OCI-M1 (cell line): Measurements from ENCODE around the gene PTPRN2.
"Not testable (repeated sequence)": the region's sequence is repeated elsewhere in the genome, so short reads cannot be mapped to it uniquely, and the experiment has no call there.

Experiments
- DNase-seq: peaks from one replicate; lab custom pipeline; 2025; lab: John Stamatoyannopoulos, UW

PTPRN2 gene

DNA sequence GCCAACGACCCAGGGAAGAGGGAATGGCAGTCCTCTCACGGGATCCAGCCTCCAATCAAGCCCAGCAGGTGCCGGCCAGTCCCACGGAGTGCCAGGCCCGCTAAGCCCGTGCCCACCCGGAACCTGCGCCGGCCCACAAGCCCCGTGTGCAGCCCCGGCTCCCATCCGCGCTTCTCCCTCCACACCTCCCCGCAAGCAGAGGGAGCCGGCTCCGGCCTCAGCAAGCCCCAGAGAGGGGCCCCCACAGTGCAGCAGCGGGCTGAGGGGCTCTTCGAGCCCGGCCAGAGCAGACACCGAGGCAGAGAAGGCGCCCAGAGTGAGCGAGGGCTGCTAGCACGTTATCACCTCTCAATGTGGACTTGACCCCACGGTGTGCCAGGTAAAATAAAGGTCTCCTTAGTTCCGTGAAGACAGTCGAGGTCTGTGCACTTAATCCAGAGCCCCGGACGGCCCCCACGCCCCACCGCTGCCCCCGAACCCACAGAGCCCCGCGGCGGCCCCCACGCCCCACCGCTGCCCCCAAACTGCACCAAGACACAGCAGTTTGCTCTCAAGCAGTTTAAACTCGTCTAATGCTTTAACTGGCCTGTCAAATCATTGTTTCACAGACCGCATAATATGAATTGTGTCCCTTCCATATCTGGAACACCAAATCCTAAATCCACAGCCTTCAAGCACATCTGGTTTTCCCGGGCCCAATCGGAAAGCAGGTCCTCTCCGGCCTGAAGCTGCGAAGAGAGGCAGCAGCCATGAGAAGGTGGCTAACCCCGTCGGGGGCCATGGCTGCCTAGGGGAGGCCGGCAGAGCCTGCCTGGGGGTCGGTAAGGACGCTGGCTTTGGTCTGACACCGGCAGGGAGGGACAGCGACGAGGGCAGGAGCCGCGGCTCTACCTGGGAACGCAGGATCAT lies 307.8 kb downstream of the PTPRN2 start:
- DNase-seq, result no peak

DNA sequence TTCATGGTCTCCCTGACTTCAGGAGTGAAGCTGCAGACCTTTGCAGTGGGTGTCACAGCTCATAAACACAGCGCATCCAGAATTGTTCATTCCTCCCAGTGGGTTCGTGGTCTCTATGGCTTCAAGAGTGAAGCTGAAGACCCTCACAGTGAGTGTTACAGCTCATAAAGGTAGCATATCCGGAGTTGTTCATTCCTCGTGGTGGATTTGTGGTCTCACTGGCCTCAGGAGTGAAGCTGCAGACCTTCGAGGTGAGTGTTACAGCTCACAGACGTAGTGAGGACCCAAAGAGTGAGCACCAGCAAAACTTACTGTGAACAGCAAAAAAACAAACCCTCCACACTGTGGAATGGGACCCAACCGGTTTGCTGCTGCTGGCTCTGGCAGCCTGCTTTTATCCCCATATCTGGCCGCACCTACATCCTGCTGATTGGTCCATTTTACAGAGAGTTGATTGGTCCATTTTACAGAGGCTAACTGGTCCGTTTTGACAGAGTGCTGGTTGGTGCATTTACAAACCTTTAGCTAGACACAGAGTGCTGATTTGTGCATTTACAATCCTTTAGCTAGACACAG lies 308.8 kb downstream of the PTPRN2 start:
- DNase-seq, result no peak

DNA sequence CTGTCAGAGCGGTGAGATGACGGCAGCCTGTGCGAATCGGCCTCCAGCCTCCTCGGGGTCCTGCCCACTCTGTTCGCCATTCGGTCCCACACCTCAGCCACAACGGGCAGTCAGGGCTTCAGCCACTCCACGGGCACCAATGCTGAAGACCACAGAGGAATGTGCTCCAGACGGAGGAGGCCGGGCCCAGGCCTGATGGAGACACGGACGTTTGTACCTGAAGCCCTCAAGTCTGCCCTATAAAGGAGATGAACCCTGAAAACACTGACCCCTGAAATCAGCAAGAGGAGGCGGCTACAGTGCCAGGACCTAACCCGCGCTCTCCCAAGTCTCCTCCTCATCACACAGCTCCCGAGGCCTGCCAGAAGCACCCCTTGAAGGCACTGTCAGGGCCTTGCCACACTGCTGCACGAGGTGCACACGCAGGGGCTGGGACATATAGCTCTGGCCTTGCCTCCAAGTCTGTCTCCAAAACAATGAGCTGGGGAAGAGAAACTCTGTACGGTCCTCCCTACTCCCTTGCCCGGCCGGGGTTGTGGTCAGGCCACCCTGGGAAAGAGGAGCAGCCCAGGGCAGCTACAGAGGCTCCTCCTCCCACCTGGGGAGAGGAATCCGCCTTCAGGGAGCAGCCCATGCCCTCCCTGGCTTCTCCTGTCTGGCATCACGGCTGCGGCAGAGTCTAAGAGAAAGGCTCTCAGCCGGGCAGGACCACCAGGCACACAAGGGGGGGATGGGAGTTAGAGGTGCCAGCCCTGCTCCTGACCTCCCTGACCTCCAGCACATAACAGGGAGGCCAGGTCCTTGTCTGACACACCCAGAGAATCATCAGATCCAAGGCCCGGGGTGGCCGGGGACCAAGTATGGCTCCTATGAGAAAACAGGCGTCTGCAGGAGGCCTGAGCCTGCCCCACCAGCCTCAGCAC lies 310.1 kb downstream of the PTPRN2 start:
- no peak for DNase-seq

DNA sequence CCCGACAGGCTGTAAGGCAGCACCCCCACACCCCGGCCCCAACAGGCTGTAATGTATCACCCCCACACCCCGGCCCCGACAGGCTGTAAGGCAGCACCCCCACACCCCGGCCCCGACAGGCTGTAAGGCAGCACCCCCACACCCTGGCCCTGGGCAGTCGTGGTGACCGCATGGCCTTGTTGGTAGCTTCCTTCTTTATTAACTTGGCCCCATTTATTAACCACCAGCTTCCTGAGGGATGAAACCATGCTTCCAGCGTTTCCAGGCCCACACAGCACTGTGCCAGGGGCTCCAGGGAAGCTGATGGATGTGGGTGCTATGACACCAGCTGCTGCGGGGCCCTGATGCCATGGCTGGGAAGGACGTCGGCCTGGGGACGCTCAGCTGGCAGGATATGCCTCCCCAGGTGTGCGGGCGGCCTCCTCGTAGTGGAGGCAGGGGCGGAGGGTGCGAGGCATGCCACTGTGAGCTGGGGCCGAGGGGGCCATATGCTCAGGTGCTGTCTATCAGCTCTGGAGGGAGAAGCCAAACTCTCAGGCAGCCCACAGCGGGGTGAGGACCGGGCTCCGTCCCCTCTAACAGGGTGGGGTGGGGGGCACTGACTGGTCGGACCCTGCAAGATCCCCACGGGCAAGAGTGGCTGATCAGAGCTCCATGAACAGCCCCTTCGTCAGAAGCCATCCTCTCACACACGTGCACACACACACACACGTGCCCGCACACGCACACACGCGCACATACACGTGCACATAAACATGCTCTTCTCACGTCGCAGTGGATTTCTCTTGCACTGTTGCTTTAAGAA lies 311.0 kb downstream of the PTPRN2 start:
- DNase-seq, result no peak

DNA sequence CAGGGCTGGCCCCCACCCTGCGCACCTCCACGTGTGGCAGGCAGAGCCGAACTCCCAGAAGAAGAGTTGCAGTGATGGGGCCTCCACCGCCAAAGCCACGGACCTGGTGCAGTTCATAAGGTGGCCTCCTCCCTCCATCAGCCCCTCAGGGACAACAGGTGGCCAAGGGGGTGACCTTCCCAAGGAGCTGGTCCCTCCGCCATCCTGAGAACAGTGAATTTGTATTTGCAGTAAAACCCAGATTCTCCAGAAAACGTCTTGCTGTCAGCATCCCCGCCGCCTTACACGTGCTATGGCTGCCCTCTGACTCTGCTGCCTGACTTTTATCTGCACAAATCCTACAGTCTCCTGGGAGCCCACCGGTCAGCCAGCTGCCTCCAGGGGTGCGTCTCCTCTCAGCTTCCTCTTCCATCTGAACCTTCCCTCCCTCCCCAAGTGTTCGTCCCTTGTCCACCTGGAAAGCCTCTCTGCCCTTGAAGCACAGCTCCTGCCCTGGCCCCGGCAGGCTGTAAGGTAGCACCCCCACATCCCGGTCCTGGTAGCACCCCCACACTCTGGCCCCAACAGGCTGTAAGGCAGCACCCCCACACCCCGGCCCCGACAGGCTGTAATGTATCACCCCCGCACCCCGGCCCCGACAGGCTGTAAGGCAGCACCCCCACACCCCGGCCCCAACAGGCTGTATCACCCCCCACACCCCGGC lies 311.8 kb downstream of the PTPRN2 start:
- no peak for DNase-seq

DNA sequence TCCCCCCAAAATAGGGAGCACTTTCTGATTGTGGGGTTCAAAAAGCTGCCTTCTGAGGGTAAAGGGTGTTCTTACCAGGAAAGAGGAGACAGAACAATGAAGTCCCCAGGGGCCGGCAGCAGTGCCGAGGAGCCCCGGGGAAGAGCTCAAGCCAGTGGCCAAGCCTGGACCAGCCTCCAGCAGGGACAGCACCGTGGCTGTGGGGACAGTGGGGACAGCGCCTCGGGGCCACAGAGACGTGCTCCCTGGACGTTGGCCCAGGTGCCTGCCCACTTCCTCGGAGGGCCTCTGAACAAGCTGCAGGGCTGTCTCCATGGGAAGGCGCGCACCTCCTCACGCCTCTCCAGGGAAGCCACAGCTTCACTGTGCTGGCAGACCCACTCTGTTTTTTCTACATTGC lies 312.6 kb downstream of the PTPRN2 start:
- no peak for DNase-seq

DNA sequence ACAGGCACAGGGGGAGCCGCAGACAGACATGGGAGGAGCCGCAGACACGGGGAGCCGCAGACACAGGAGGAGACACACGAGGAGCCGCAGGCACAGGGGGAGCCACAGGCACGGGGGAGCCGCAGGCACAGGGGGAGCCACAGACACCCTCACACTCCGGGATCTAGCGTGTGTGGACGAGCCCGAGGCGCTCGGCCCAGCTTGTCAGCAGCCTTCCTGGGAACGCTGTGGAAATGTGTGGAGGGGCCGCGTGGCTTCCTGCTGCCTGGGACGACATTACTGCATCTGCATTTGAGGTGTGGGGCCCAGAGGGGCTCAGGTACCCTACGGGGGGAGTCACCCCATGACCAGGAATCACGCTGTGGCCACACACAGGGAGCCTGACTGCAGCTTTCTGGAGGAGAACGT lies 313.2 kb downstream of the PTPRN2 start:
- no peak for DNase-seq

DNA sequence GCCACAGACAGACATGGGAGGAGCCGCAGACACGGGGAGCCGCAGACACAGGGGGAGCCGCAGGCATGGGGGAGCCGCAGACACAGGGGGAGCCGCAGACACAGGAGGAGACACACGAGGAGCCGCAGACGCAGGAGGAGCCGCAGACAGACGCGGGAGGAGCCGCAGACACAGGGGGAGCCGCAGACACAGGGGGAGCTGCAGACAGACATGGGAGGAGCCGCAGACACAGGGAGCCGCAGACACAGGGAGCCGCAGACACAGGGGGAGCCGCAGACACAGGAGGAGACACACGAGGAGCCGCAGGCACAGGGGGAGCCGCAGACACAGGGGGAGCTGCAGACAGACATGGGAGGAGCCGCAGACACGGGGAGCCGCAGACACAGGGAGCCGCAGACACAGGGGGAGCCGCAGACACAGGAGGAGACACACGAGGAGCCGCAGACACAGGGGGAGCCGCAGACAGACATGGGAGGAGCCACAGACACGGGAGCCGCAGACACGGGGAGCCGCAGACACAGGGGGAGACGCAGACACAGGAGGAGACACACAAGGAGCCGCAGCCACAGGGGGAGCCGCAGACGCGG lies 313.8 kb downstream of the PTPRN2 start:
- not testable (repeated sequence) for DNase-seq

DNA sequence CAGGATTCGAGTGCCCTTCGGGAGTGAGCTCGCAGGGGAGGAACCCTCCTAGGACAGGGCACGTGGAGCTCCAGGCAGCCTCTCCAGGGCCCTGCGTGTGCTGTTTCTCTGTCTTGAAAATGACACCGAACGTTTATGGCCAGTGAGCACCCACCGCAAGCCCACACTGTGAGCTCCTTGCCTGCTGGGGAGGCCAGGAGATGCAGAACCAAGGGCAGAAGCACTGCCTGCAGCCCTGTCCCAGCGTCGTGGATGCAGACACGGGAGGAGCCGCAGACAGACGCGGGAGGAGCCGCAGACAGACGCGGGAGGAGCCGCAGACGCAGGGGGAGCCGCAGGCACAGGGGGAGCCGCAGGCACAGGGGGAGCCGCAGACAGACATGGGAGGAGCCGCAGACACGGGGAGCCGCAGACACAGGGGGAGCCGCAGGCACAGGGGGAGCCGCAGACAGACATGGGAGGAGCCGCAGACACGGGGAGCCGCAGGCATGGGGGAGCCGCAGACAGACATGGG lies 314.4 kb downstream of the PTPRN2 start:
- no peak for DNase-seq

DNA sequence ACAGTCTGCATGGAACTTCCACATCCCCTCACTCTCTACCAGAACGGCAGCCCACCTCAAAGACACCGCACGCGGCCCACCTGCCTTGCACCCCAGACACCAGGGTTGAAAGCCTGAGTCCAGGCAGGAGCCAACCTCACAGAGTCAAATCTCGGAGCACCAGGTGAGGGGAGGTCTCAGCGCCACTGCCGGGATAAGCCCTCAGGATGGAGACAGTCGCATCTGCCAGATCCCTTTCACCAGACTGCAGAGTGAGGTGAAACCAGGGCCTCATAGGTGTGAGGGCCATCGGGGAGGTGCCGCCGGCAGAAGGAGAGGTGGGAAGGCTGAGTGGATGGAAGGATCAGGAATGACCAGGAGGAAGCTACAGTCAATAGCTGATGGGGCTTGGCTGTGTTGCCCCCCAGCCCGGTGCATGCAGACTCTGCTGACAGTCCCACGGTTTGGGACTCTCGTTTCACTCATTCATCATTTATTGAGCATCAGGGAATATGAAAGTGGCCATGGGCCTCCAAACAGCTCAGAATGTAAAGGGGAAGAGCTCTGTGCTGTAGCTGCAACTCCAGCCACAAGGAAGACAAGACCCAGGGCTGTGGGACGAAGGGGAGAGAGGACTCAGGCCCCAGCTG lies 315.0 kb downstream of the PTPRN2 start:
- no peak for DNase-seq

DNA sequence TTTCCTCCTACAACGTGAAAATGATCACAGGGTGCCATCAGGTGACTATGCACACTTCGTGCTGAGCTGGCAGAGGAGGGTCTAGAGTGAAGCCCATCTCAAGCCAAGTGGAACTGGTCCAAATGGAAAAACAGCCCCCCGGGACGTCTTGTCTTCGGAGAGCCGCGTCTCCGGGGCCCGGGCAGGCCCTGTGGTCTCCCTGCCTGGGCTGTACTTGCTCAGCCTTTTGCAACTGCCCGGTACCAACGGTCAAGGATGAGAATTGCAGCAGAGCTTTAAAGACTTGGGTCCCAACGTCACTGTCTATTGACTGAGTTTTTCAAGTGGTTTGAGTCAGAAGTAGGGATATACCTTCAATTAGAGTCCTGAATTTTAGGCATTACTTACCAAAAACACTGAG lies 315.5 kb downstream of the PTPRN2 start:
- no peak for DNase-seq

DNA sequence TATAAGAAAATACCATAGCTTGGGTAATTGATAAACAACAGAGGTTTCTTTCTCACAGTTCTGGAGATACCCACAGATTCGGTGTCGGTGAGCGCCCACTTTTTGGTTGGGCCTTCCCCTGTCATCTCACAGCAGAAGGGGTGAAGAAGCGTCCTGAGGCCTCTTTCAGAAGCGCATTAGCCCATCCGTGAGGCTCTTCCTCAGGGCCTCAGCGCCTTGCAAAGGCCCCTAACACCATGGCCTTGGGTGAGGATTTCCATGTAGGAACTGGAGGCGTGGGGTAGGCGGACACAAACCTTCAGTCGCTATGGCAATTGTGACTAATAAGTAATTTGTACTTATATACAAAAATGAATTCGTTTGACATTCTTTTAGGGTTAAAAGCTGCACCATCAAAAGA lies 316.0 kb downstream of the PTPRN2 start:
- no peak for DNase-seq

DNA sequence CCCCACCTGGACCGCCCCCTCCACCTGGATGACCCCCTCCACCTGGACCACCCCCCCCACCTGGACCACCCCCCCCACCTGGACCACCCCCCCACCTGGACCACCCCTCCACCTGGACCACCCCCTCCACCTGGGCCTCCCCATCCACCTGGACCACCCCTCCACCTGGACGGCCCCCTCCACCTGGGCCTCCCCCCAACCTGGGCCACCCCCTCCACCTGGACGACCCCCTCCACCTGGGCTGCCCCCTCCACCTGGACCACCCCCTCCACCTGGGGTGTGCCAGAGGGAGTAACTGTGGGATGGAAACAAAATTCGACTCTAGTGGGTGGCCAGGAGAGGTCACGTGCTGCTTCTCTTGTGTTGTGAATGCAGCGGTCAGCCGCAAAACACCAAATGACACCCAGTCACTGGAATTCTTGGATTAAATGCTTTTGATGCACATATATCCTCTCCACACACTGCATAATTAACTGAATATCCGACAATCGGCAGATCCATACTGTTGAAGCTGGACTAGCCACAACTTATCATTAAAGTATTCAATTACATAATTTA lies 316.7 kb downstream of the PTPRN2 start:
- DNase-seq, result no peak

DNA sequence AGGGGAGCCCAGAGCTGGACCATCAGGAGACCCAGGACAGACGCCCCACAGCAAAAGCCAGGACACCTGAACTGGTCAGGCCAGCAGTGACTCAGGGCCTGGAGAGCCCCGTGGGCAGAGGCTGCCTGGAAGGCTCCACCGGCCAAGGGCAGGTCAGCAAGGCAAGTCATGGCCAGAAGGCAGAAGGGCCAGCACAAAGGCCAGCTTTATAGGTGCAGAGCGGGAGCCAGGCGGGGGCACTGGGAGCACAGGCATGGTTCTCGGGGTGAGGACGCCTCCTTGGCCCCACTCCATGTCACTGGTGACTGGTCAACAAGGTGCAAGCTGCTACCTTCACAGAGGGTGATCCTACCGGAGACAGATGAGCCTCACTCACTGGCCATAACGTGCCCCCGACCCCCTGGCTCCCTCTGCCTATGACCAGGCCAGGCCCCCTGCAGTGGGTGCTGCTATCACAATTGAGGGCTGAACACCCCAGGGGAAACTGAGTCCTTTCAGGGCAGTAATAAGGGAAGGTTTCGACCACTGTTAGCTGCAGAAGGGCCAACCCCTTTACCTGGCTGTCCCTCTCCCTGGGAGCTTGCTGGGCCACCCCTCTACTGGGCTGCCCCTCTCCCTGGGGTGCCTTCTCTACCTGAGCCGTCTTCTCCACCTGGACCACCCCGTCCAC lies 317.4 kb downstream of the PTPRN2 start:
- no peak for DNase-seq

DNA sequence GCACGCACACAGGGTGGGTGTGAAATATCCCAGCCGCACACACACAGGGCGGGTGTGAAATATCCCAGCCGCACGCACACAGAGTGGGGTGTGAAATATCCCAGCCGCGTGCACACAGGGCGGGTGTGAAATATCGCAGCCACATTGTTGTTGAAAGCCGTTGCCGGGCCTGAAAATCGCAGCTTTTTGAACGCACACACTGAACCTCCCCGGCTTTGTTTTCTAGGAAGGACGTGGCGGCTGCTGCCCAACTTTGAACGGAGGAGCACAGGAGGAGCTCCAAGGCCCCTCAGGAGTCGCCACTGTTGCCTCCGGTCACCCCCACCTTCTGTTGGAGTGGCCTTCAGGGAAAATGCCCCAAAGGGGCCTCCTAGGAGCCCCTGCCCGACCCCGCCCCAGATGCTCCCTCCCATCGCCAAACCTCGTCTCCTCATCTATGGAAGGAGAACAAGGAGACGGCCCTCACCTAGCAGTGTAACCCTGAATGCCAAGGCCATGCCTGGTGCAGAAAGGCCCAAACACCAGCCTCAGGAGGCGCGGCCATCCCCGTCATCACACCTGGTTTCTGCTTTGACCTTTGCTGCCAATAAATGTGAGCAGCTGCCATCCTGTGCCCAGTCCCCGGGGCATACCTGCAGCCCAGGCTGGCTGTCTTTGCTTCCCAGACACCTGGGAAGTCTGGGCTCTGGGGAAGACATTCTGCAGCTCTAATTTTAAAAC lies 318.6 kb downstream of the PTPRN2 start:
- DNase-seq, result no peak

DNA sequence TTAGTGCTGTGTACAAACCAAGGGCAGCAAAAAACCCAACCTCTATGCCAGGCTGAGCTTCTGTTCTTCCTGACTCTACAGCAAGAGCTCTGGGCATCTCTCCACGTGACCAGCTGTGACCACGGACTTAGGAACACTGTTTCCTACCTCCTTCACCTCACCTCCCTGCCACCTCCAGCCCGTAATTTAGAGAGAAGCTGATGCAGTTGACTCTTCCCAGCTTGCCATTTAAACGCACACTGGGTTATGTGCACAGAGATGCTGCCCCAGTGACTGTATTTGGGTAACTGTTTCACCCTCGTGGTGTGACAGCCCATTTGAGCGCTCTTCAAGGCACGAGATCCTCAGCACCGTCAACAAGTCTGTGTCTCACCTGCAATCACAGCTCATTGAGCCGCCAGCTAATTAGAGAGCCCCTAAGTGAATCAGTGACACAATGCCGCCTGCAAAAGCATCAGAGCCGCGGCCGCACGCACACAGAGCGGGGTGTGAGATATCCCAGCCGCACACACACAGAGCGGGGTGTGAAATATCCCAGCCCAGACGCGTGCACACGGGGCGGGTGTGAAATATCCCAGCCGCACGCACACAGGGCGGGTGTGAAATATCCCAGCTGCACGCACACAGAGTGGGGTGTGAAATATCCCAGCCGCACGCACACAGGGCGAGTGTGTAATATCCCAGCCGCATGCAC lies 319.7 kb downstream of the PTPRN2 start:
- no peak for DNase-seq

DNA sequence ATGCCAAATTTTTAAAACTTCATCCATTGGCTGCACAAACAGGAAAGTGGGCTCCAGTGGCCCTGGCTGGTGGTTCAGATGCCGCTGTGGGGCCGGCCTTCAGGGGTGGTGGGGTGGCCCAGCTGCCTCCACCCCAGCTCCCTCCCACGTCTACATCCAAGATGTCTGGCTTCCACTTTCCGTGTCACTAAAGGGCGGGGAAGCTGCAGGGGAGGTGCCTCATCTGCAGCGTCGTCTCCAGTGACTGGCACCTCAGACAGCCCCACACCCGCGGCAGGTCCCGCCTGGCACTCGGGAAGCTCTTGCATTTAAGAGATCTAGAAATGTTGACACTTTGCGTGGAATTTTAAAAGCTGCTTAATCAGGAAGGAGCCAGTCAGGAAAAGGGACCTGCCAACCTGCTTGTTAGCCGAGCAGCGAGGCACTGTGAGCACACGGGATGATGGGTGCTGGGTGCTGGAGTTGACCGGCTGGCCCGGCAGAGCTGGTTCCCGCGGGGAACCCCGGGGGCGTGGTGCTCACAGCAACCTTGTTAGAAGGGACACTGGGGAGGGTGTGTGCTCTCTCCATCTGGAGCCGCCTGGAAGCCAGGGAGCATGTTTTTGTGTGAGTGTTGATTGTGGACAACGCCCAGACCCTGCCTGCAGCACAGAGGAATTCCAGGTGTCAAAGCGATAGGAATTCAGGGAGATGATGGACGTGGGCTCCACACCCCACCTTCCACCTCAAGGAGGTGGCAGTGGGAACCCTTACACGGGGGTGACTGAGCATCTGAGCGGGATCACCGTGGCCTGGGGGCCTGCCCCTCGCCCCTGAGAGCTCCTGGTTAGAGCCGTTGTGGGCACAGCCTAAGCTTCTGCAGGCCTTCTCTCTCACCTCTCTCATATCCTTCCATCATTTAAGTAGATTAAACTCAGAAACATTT lies 320.5 kb downstream of the PTPRN2 start:
- DNase-seq, result no peak
